DND-41 (cell line): ENCODE measurements around the gene NAP1L4.

Experiments
- ATAC-seq: fragments of 200-7000 bp; cut with Tn5 transposase; 3 replicates; pipeline ENCODE4 v1.9.1; 2021; ENCODE audit warnings: low read depth; ENCODE audit not compliant: insufficient read depth
- DNase-seq: peaks from one replicate; pipeline ENCODE4 v3.0.0-alpha.2; 2020
- H2AFZ ChIP-seq: 2 replicates; pipeline ENCODE4 v1.6.0; 2012; ENCODE audit warnings: low read depth, low read length
- H3K27ac ChIP-seq: 2 replicates; pipeline ENCODE4 v1.5.1; 2012; ENCODE audit warnings: low read length, inconsistent platforms
- H3K27me3 ChIP-seq: fragments of 200-600 bp; sonication (generic); 2 replicates; pipeline ENCODE4 v1.6.0; 2012; ENCODE audit warnings: low read length, mild to moderate bottlenecking, inconsistent platforms; ENCODE audit not compliant: insufficient read depth, poor library complexity
- H3K36me3 ChIP-seq: 2 replicates; pipeline ENCODE4 v1.5.1; 2012; ENCODE audit warnings: low read length, inconsistent platforms; ENCODE audit not compliant: insufficient read depth
- H3K4me1 ChIP-seq: 2 replicates; pipeline ENCODE4 v1.5.1; 2012; ENCODE audit warnings: mild to moderate bottlenecking, low read length; ENCODE audit not compliant: insufficient read depth
- H3K4me2 ChIP-seq: 2 replicates; pipeline ENCODE4 v1.6.0; 2012; ENCODE audit warnings: mild to moderate bottlenecking, moderate library complexity, low read length, inconsistent platforms; ENCODE audit not compliant: insufficient read depth
- H3K4me3 ChIP-seq, 2 experiments: fragments of 200-600 bp in 1 of 2; shearing (Covaris generic) in 1 of 2; 2 replicates each; pipeline ENCODE4 v1.5.1; 2012 to 2016; ENCODE audit warnings: inconsistent platforms in 2 of 2, low read length in 2 of 2, mild to moderate bottlenecking in 2 of 2, low read depth in 1 of 2, moderate library complexity in 1 of 2
- H3K79me2 ChIP-seq: 2 replicates; pipeline ENCODE4 v1.6.0; 2012; ENCODE audit warnings: low read length, inconsistent platforms; ENCODE audit not compliant: insufficient read depth
- H3K9ac ChIP-seq: 2 replicates; pipeline ENCODE4 v1.6.0; 2012; ENCODE audit warnings: low read depth, mild to moderate bottlenecking, inconsistent platforms, low read length, moderate library complexity
- H3K9me3 ChIP-seq: 2 replicates; pipeline ENCODE4 v1.5.1; 2012; ENCODE audit warnings: low read length, moderate library complexity, mild to moderate bottlenecking, inconsistent platforms; ENCODE audit not compliant: insufficient read depth, severe bottlenecking
- H4K20me1 ChIP-seq: 2 replicates; pipeline ENCODE4 v1.6.0; 2012; ENCODE audit warnings: low read length; ENCODE audit not compliant: insufficient read depth
- CTCF ChIP-seq: IDR thresholded peaks from 2 replicates; pipeline ENCODE4 v1.5.1; 2012; ENCODE audit warnings: borderline replicate concordance, low read length, moderate library complexity, mild to moderate bottlenecking; ENCODE audit not compliant: poor library complexity, severe bottlenecking; ENCODE audit errors: extremely low read depth
- EZH2 ChIP-seq: IDR thresholded peaks from 3 replicates; pipeline ENCODE4 v1.6.1; 2012; ENCODE audit warnings: borderline replicate concordance, low read depth, mild to moderate bottlenecking, moderate library complexity, low read length, inconsistent platforms; ENCODE audit not compliant: severe bottlenecking

The NAP1L4 gene

DNA sequence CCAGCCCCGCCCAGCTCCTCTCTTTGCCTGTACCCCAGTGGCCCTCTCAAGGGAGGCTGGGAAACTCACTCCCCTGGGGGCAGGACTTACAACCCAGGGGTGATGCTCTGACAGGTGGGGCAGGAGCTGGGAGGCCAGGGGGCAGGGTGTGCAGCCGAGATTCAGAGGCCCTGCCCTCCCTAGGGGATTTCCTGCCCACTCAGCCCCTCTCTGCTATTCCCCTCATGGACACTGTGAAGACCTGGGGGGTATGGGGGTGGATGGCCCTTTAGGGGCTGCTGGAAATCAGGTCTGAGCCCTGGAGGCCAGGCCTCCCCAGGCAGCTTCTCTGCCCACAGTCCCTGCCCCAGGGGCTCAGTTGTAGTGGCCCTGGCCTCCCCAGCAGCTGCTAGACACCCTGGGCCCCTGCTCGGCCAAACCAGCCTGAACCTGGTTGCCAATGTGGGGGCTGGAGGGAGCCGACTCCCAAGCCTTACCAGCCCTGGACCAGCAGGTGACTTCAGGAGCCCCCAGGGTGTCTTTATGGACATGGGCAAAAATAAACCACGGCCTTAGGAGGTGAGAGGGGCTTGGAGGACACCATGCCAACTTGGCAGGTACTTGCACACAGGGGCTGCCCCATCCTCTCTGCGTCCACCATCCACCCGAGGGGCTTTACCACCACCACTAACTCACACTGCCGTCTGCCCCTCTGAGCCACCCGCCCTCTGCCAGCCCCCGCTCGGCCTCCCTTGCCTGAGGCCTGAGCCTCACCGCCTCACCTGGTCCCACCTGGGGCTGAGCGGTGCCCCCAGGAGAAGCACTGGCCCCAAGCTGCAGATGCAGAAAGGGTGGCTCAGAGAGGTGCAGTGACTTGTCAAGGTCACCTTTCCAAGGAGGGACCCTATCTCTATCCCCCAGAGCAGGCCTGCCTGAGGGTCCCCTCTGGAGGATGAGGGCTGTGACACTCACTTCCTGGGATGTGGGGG, 60.1 kb downstream of the NAP1L4 start:
- Histone ChIP-seq H3K27me3 (no peaks in the 10 kb centered on the region), H3K9ac (no peak overlapping the region), H3K4me1 (no peaks in the 10 kb centered on the region), H4K20me1 (no peaks in the 10 kb centered on the region), H3K4me3 (no peak overlapping the region), H2AFZ (no peak overlapping the region), H3K36me3 (no peaks in the 10 kb centered on the region), H3K79me2 (no peaks in the 10 kb centered on the region), H3K9me3 (no peaks in the 10 kb centered on the region), H3K4me2 (no peak overlapping the region), H3K27ac (no peak overlapping the region)
- ATAC-seq (no peak), DNase-seq (no peak)
- TF ChIP-seq EZH2 (no peak), CTCF (no peak)

GRCh38 chr11:2931420-2931746, 60.7 kb downstream of the NAP1L4 start:
- Histone ChIP-seq H3K4me3 (no peak overlapping the region), H3K4me2 (no peak overlapping the region), H3K4me1 (no peaks in the 10 kb centered on the region)

DNA sequence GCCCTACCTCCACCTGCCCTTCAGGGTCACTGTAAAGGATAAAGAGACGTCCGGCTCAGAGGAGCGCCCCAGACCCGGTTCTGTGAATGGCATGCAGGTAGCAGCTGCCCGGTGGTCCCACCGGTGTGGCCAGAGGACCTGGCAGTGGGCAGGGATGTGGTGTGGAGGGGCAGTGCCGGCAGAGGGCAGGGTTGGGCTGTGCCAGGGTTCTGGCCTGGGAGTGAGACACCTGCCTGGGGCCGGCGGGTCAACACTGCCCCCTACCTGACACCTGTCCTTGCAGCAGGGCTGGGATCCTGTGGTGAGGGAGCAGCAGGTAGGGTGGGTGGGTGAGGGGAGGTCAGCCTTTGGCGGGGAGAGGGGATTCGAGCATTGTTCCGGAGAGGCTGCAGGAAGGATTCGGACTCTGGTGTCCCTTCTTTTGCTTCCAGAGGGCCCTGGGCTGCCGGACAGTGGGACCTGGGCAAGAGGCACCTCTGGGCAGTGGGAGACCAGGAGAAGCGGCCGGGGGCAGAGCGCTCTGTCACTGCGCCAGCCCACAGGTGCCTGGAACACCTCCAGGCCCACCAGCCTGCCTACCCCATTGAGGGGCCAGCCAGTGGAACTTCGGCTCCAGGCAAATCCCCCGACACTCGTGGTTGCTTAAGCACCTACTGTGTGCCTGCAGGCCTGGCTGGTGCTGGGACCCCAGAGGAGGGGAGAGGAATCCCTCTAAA, 61.3 kb downstream of the NAP1L4 start:
- ATAC-seq (no peak), DNase-seq (no peak)
- H3K36me3 ChIP-seq: no peaks in the 10 kb centered on the region
- H3K27ac ChIP-seq: no peak overlapping the region
- no peaks in the 10 kb centered on the region for H3K27me3 ChIP-seq
- H2AFZ ChIP-seq: no peak overlapping the region
- no peak overlapping the region for H3K9ac ChIP-seq
- no peaks in the 10 kb centered on the region for H4K20me1 ChIP-seq
- H3K4me2 ChIP-seq: no peak overlapping the region
- no peak for TF ChIP-seq EZH2
- TF ChIP-seq CTCF: no peak
- H3K79me2 ChIP-seq: no peaks in the 10 kb centered on the region
- H3K9me3 ChIP-seq: no peaks in the 10 kb centered on the region
- H3K4me1 ChIP-seq: no peaks in the 10 kb centered on the region
- H3K4me3 ChIP-seq: no peak overlapping the region

More at GRCh38 chr11:2931420-2931746, 60.7 kb downstream of the NAP1L4 start:
- Histone ChIP-seq H3K9me3 (no peaks in the 10 kb centered on the region), H4K20me1 (no peaks in the 10 kb centered on the region), H3K79me2 (no peaks in the 10 kb centered on the region), H2AFZ (no peak overlapping the region), H3K27me3 (no peaks in the 10 kb centered on the region), H3K27ac (no peak overlapping the region), H3K9ac (no peak overlapping the region), H3K36me3 (no peaks in the 10 kb centered on the region)
- TF ChIP-seq CTCF (no peak), EZH2 (no peak)
- ATAC-seq (no peak), DNase-seq (no peak)
